ENCODE results near the gene CD7. TPM values are rescaled to one million over a fixed set of nuclear protein-coding genes. Genes with fewer than 3 reads are reported as not detected.

Gene CD7
- polyA plus RNA-seq, 1 of the 3 experiments (the other 2 are of a cell fraction), result 0.07 TPM

GRCh38 chr17:82314012-82314726 is 3.2 kb downstream of the CD7 start:
- Histone ChIP-seq H3K9me3 (no peaks in the 10 kb centered on the region), H3K27me3 (ENCODE audit: insufficient read depth) (no peaks in the 10 kb centered on the region; the same call in 1 of the 2 replicates), H3K9ac (no peak overlapping the region), H2AFZ (ENCODE audit: low read depth) (no peak overlapping the region), H3K36me3 (replicated peaks in 1 of 2; ENCODE audit: control insufficient read depth in 1 of 2, insufficient read depth in 2 of 2, low read length in 1 of 2) (no peaks in the 10 kb centered on the region), H3K4me2 (no peak overlapping the region), H3K79me2 (ENCODE audit: insufficient read depth) (no peaks in the 10 kb centered on the region), H3F3A (replicated peaks; ENCODE audit: insufficient read depth) (peaks cover 11% of the 10 kb centered on the region), H4K20me1 (ENCODE audit: insufficient read depth) (no peaks in the 10 kb centered on the region), H3K27ac (ENCODE audit: low read depth in 2 of 2, low read length in 1 of 2) (no peak overlapping the region), H3K4me3 (ENCODE audit: low read depth in 2 of 2, low read length in 1 of 2) (no peak overlapping the region), H3K9me2 (no peaks in the 10 kb centered on the region), H3K4me1 (ENCODE audit: control insufficient read depth in 1 of 2, insufficient read depth in 2 of 2, low read depth in 1 of 2, low read length in 1 of 2) (no peaks in the 10 kb centered on the region; a peak in 1 of 4 replicates)
- DNase-seq, result peak; percentile 46
- TF ChIP-seq CTCF (IDR thresholded peaks at IDR 0.05) (no peak), EP300 (IDR thresholded peaks at IDR 0.05; ENCODE audit: borderline replicate concordance in 1 of 2, low read depth in 1 of 2, low read length in 1 of 2) (no peak), CHD2 (IDR thresholded peaks at IDR 0.05; ENCODE audit: low read length, partially characterized antibody) (no peak), USF2 (IDR thresholded peaks at IDR 0.05; ENCODE audit: borderline replicate concordance, low read depth, low read length) (no peak), NFIC (IDR thresholded peaks at IDR 0.05; ENCODE audit: borderline replicate concordance) (no peak), FOXJ3 (CRISPR knock-in tag; IDR thresholded peaks at IDR 0.05) (no peak), GATA2 (CRISPR knock-in tag; IDR thresholded peaks at IDR 0.05) (no peak), GABPA (IDR thresholded peaks at IDR 0.05; ENCODE audit: low read depth) (no peak), MEF2A (IDR thresholded peaks at IDR 0.05; ENCODE audit: borderline replicate concordance, low read depth) (no peak), TAF1 (IDR thresholded peaks at IDR 0.05; ENCODE audit: borderline replicate concordance, low read depth, low read length) (no peak), ELF1 (IDR thresholded peaks at IDR 0.05) (no peak), EZH2phosphoT487 (IDR thresholded peaks at IDR 0.05; ENCODE audit: borderline replicate concordance, low read depth) (no peak), TEAD4 (IDR thresholded peaks at IDR 0.05; ENCODE audit: borderline replicate concordance, insufficient read depth) (no peak)
- CTCF ChIA-PET, result interaction anchor here (0.8 to 2.5 kb wide), 4 partner anchors 14 to 78 kb away, joined by 3 to 13 read pairs (median 5); no protein-coding TSS in a partner anchor
- WGBS (ENCODE audit: low lambda C conversion rate), result 79% methylated on average over 20 of the region's 27 CpGs
- POLR2A ChIA-PET, result no interaction called here

Measured in SK-N-SH (cell line).